ENCODE data around the gene RBFOX1. TPM values are rescaled to one million over a fixed set of nuclear protein-coding genes. Genes with fewer than 3 reads are reported as not detected.

Gene RBFOX1
- total RNA-seq, 4 donors from 2014 or later = 0.08 to 0.32 TPM; not detected in 2

DNA sequence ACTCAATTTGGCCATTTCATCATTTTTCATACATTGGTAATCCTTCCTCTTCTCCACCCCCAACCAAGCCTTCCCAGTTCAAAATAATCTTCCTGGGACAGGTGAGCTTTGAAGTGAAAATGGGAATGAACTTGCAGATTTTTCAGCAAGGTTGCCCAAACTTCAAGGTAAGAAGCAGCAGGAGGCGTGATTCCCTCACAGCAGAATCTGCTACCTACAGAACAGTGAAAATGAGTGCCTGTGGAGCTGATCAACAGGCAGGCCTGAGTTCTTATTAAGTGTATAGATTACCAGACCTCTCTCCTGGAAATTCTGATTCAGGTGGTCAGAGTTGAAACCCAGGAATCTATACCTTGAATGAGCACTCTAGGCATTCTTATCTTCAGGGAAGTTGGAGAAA, 356.6 kb downstream of the RBFOX1 start:
- no peak for DNase-seq (ENCODE audit: low spot score in 2 of 2)
- no peaks in the 10 kb centered on the region for H3K27me3 ChIP-seq
- WGBS = 69% methylated on average over 1 of the region's 1 CpG
- H3K36me3 ChIP-seq = no peaks in the 10 kb centered on the region
- H3K27ac ChIP-seq = no peak overlapping the region
- no peaks in the 10 kb centered on the region for H3K9me3 ChIP-seq
- H3K4me1 ChIP-seq = no peaks in the 10 kb centered on the region
- no peak overlapping the region for H3K4me3 ChIP-seq
- no peak for TF ChIP-seq EP300 (IDR thresholded peaks at IDR 0.05)
- TF ChIP-seq, protein P1, sequence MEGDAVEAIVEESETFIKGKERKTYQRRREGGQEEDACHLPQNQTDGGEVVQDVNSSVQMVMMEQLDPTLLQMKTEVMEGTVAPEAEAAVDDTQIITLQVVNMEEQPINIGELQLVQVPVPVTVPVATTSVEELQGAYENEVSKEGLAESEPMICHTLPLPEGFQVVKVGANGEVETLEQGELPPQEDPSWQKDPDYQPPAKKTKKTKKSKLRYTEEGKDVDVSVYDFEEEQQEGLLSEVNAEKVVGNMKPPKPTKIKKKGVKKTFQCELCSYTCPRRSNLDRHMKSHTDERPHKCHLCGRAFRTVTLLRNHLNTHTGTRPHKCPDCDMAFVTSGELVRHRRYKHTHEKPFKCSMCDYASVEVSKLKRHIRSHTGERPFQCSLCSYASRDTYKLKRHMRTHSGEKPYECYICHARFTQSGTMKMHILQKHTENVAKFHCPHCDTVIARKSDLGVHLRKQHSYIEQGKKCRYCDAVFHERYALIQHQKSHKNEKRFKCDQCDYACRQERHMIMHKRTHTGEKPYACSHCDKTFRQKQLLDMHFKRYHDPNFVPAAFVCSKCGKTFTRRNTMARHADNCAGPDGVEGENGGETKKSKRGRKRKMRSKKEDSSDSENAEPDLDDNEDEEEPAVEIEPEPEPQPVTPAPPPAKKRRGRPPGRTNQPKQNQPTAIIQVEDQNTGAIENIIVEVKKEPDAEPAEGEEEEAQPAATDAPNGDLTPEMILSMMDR (IDR thresholded peaks at IDR 0.05) = no peak

DNA sequence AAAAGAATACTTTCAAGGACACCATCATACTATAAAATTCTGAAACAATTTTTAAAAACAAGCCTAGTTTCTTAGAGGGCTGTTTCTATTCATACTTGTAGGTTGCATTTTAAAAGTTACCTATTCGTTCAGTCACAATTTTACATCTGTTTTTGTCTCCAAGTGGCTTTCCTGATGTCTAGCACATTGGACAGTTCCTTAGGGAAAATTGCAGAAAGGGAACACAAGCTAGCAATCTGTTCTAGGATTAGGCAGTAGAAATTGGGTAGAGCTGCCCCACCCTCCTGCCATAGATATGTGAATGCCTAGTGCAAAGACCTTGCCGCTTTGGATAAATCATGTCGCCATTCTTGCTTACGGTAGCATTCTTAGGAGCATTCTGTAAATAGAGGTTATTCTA, 358.9 kb downstream of the RBFOX1 start:
- WGBS = 77% methylated on average over 4 of the region's 4 CpGs
- no peak for DNase-seq (ENCODE audit: low spot score in 2 of 2)
- H3K27ac ChIP-seq = no peak overlapping the region
- TF ChIP-seq EP300 (IDR thresholded peaks at IDR 0.05) (no peak), POLR2AphosphoS5 (IDR thresholded peaks at IDR 0.05) (no peak), POLR2A (IDR thresholded peaks at IDR 0.05) (no peak)
- TF ChIP-seq, protein P1 (IDR thresholded peaks at IDR 0.05) = no peak
- no peaks in the 10 kb centered on the region for H3K9me3 ChIP-seq
- H3K27me3 ChIP-seq = no peaks in the 10 kb centered on the region
- H3K4me1 ChIP-seq = no peaks in the 10 kb centered on the region
- no peaks in the 10 kb centered on the region for H3K36me3 ChIP-seq
- no peak overlapping the region for H3K4me3 ChIP-seq

DNA sequence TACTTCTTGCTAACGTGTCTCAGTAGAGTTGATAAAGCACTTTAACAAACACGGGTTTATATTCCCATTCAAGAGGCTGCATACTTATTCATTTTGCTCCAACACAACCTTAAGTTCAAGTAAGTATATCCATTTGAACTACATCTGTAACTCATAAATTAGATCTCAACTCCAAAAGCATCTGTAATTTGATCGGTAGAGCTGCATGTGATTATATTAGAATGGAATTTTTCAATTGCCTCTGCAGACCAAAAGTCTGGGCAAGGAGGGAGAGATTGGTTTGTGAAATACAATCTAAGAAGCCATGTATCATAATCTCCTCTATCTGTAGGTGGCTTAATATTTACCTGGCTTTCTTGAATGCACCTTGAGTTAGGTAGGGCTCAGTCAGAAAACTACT, 371.0 kb downstream of the RBFOX1 start:
- no peaks in the 10 kb centered on the region for H3K9me3 ChIP-seq
- H3K27ac ChIP-seq = no peak overlapping the region
- no peaks in the 10 kb centered on the region for H3K36me3 ChIP-seq
- DNase-seq (ENCODE audit: low spot score in 2 of 2) = no peak
- H3K27me3 ChIP-seq = no peaks in the 10 kb centered on the region
- no peak overlapping the region for H3K4me3 ChIP-seq
- no peak for TF ChIP-seq POLR2AphosphoS5 (IDR thresholded peaks at IDR 0.05)
- TF ChIP-seq, protein P1 (IDR thresholded peaks at IDR 0.05) = no peak
- TF ChIP-seq POLR2A (IDR thresholded peaks at IDR 0.05) = no peak
- TF ChIP-seq EP300 (IDR thresholded peaks at IDR 0.05) = no peak
- 46% methylated on average over 3 of the region's 3 CpGs for WGBS
- H3K4me1 ChIP-seq = no peaks in the 10 kb centered on the region

DNA sequence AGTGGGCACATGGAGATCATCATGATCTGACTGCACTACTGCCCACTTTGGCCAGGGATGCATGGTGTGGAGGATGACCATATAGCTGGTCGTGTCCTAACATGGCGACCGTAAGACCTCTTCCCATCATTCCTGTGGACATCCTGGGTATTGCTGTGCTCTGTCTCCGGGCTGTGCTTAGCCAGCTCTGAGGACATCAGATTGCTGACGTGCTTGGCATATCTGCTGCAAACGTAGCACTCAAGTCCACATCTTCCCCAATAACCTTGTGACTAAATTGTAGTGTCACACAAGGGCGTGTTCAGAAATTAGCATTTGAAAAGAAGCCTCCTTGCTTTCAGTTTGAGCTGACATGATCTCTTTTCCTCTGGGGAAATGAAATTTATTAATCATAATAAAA, 373.2 kb downstream of the RBFOX1 start:
- no peak for TF ChIP-seq EP300 (IDR thresholded peaks at IDR 0.05)
- TF ChIP-seq, protein P1 (IDR thresholded peaks at IDR 0.05) = no peak
- TF ChIP-seq POLR2A (IDR thresholded peaks at IDR 0.05) = no peak
- no peak for TF ChIP-seq POLR2AphosphoS5 (IDR thresholded peaks at IDR 0.05)

DNA sequence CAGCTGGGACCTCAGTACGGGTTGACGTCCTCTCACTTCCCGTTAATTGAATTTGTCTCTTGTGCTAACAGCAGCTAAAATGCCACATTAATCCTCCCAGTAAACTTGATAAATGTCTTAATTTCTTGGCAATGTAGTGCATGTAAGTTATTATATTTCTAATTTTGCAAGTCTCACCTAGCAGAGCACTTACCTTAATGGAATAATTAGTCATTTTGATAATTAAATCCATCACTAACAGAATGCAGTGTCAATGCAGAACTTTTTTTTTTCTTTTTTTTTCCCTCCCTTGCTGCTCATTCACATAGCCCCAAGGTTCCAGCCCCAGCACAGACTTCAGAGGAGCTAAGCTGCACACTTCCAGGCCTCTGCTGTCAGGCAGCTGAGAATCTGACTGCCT, 376.5 kb downstream of the RBFOX1 start:
- H3K4me3 ChIP-seq = no peak overlapping the region
- no peaks in the 10 kb centered on the region for H3K36me3 ChIP-seq
- H3K4me1 ChIP-seq = no peaks in the 10 kb centered on the region
- no peaks in the 10 kb centered on the region for H3K9me3 ChIP-seq
- no peak for DNase-seq (ENCODE audit: low spot score in 2 of 2)
- 64% methylated on average over 3 of the region's 3 CpGs for WGBS
- no peak for TF ChIP-seq POLR2AphosphoS5 (IDR thresholded peaks at IDR 0.05)
- TF ChIP-seq, protein P1 (IDR thresholded peaks at IDR 0.05) = no peak
- no peak for TF ChIP-seq EP300 (IDR thresholded peaks at IDR 0.05)
- no peak for TF ChIP-seq POLR2A (IDR thresholded peaks at IDR 0.05)
- H3K27me3 ChIP-seq = no peaks in the 10 kb centered on the region
- no peak overlapping the region for H3K27ac ChIP-seq

More for the DNA sequence above, 373.2 kb downstream of the RBFOX1 start:
- no peak overlapping the region for H3K27ac ChIP-seq
- DNase-seq (ENCODE audit: low spot score in 2 of 2) = no peak
- H3K9me3 ChIP-seq = no peaks in the 10 kb centered on the region
- no peaks in the 10 kb centered on the region for H3K4me1 ChIP-seq
- no peaks in the 10 kb centered on the region for H3K27me3 ChIP-seq
- WGBS = 86% methylated on average over 7 of the region's 7 CpGs
- H3K4me3 ChIP-seq = no peak overlapping the region
- no peaks in the 10 kb centered on the region for H3K36me3 ChIP-seq
